HepG2 (cell line): ENCODE data around the gene FOXR1. TPM values are rescaled to one million over a fixed set of nuclear protein-coding genes. Genes with fewer than 3 reads are reported as not detected.
A peak's percentile ranks its signal among the peaks of the same experiment; 100 is the strongest.

Source experiments
- ARNTL ChIP-seq: sonication (generic); formaldehyde crosslinking; IDR thresholded peaks from 2 replicates; pipeline ENCODE4 v1.4.0; 2020; ENCODE audit warnings: mild to moderate bottlenecking, missing genetic modification reagents
- CENPT ChIP-seq: sonication (generic); formaldehyde crosslinking; IDR thresholded peaks from 2 replicates; pipeline ENCODE4 v1.8.0; 2022; ENCODE audit warnings: low read depth, mild to moderate bottlenecking, moderate library complexity, missing genetic modification reagents
- CHCHD3 ChIP-seq: sonication (generic); formaldehyde crosslinking; IDR thresholded peaks from 2 replicates; pipeline ENCODE4 v1.8.0; 2022; ENCODE audit warnings: mild to moderate bottlenecking, missing genetic modification reagents, moderate library complexity
- CREM ChIP-seq, 2 experiments: sonication (generic) in 1 of 2; formaldehyde crosslinking in 1 of 2; IDR thresholded peaks; 2 replicates each; pipeline versions ENCODE4 v1.4.0 to v1.6.1; 2016 to 2020; ENCODE audit warnings: antibody characterized with exemption in 1 of 2, mild to moderate bottlenecking in 1 of 2, missing genetic modification reagents in 1 of 2
- EED ChIP-seq: sonication (generic); formaldehyde crosslinking; IDR thresholded peaks from 2 replicates; pipeline ENCODE4 v1.5.0; 2020; ENCODE audit warnings: mild to moderate bottlenecking, missing genetic modification reagents
- HNRNPL ChIP-seq: fragments of 200-400 bp; formaldehyde crosslinking; IDR thresholded peaks from 2 replicates; pipeline ENCODE4 v1.6.1; 2017; ENCODE audit warnings: mild to moderate bottlenecking, low read depth, low read length
- HOXA3 ChIP-seq: sonication (generic); formaldehyde crosslinking; IDR thresholded peaks from 2 replicates; pipeline ENCODE4 v1.5.0; 2020; ENCODE audit warnings: missing genetic modification reagents
- KDM5B ChIP-seq: sonication (generic); formaldehyde crosslinking; IDR thresholded peaks from 2 replicates; pipeline ENCODE4 v1.4.0; 2020; ENCODE audit warnings: missing genetic modification reagents, mild to moderate bottlenecking, borderline replicate concordance
- MEF2D ChIP-seq: sonication (generic); formaldehyde crosslinking; IDR thresholded peaks from 2 replicates; pipeline ENCODE4 v1.5.1; 2020; ENCODE audit warnings: mild to moderate bottlenecking, missing genetic modification reagents
- NCOR1 ChIP-seq: fragments of 200-600 bp; sonication (generic); IDR thresholded peaks from 2 replicates; pipeline ENCODE4 v1.7.0; 2017; ENCODE audit warnings: antibody characterized with exemption, low read length, borderline replicate concordance
- POLR2AphosphoS2 ChIP-seq: IDR thresholded peaks from 2 replicates; pipeline ENCODE4 v1.6.1; 2011; ENCODE audit warnings: low read depth, low read length, improper control_type of control experiment
- PPARG ChIP-seq: conservative IDR thresholded peaks from 2 replicates; pipeline ENCODE4 v1.6.1; 2016; ENCODE audit warnings: missing biosample characterization, missing genetic modification reagents
- REL ChIP-seq: sonication (generic); formaldehyde crosslinking; conservative IDR thresholded peaks from 2 replicates; pipeline ENCODE4 v1.8.0; 2022; ENCODE audit warnings: mild to moderate bottlenecking, missing genetic modification reagents, moderate library complexity
- RNF2 ChIP-seq: fragments of 450-650 bp; conservative IDR thresholded peaks from 2 replicates; pipeline ENCODE4 v1.6.1; 2016; ENCODE audit warnings: low read depth
- RXRB ChIP-seq: IDR thresholded peaks from 2 replicates; pipeline ENCODE4 v1.6.1; 2016; ENCODE audit warnings: borderline replicate concordance, missing genetic modification reagents, missing compliant biosample characterization
- SALL1 ChIP-seq: sonication (generic); formaldehyde crosslinking; IDR thresholded peaks from 2 replicates; pipeline ENCODE4 v1.8.0; 2022; ENCODE audit warnings: mild to moderate bottlenecking, missing genetic modification reagents
- TCF7 ChIP-seq: sonication (generic); IDR thresholded peaks from 2 replicates; pipeline ENCODE4 v1.6.1; 2016; ENCODE audit warnings: antibody characterized with exemption, low read depth
- TSC22D2 ChIP-seq: sonication (generic); formaldehyde crosslinking; IDR thresholded peaks from 2 replicates; pipeline ENCODE4 v1.5.1; 2020; ENCODE audit warnings: missing genetic modification reagents, mild to moderate bottlenecking, borderline replicate concordance
- YEATS2 ChIP-seq: sonication (generic); formaldehyde crosslinking; IDR thresholded peaks from 2 replicates; pipeline ENCODE4 v1.4.0; 2020; ENCODE audit warnings: missing genetic modification reagents, borderline replicate concordance
- ZBTB21 ChIP-seq: sonication (generic); formaldehyde crosslinking; IDR thresholded peaks from 2 replicates; pipeline ENCODE4 v1.4.0; 2020; ENCODE audit warnings: missing genetic modification reagents
- ZFP90 ChIP-seq: sonication (generic); formaldehyde crosslinking; IDR thresholded peaks from 2 replicates; pipeline ENCODE4 v1.8.0; 2022; ENCODE audit warnings: missing genetic modification reagents, mild to moderate bottlenecking, inconsistent platforms, borderline replicate concordance
- ZNF224 ChIP-seq: sonication (generic); formaldehyde crosslinking; IDR thresholded peaks from 2 replicates; pipeline ENCODE4 v1.5.0; 2020; ENCODE audit warnings: mild to moderate bottlenecking, missing genetic modification reagents
- ZNF230 ChIP-seq: sonication (generic); formaldehyde crosslinking; IDR thresholded peaks from 2 replicates; pipeline ENCODE4 v1.4.0; 2020; ENCODE audit warnings: mild to moderate bottlenecking, missing genetic modification reagents
- ZNF232 ChIP-seq: sonication (generic); formaldehyde crosslinking; IDR thresholded peaks from 2 replicates; pipeline ENCODE4 v1.4.0; 2020; ENCODE audit warnings: missing genetic modification reagents, borderline replicate concordance
- ZNF34 ChIP-seq: sonication (generic); formaldehyde crosslinking; IDR thresholded peaks from 2 replicates; pipeline ENCODE4 v1.4.0; 2020; ENCODE audit warnings: mild to moderate bottlenecking, missing genetic modification reagents, borderline replicate concordance
- ZNF501 ChIP-seq: sonication (generic); formaldehyde crosslinking; IDR thresholded peaks from 2 replicates; pipeline ENCODE4 v1.5.1; 2020; ENCODE audit warnings: mild to moderate bottlenecking, moderate library complexity, missing genetic modification reagents
- ZNF878 ChIP-seq: sonication (generic); formaldehyde crosslinking; IDR thresholded peaks from 2 replicates; pipeline ENCODE4 v1.8.1; 2023; ENCODE audit warnings: mild to moderate bottlenecking, missing genetic modification reagents, moderate library complexity
- ZNF879 ChIP-seq: sonication (generic); formaldehyde crosslinking; IDR thresholded peaks from 2 replicates; pipeline ENCODE4 v1.8.1; 2023; ENCODE audit warnings: missing genetic modification reagents
- polyA plus RNA-seq, 8 experiments: library from polyadenylated mRNA; depleted of rRNA in 3 of 8; stranded (reverse) in 7 of 8; unstranded in 1 of 8; fragments of >200 nt; fragmentation: Illumina TruSeq in 4 of 8; extraction: Trizol in 4 of 8; gene quantifications; 2 replicates each; pipeline versions ENCODE4 v1.2.1 to v1.2.3, GENCODE V29; 2011 to 2016; ENCODE audit warnings: low read depth in 4 of 8, missing spikeins in 1 of 8, mixed read lengths in 1 of 8; ENCODE audit not compliant: insufficient read depth in 1 of 8
- total RNA-seq, 5 experiments: library from RNA; depleted of rRNA; stranded (reverse); fragments of >200 nt; fragmentation: Illumina TruSeq; extraction: Trizol; gene quantifications; 2 replicates each; pipeline ENCODE4 v1.2.3, GENCODE V29; 2016; ENCODE audit warnings: low read depth in 1 of 5
- TF ChIP-seq, protein P1 (sequence below): sonication (generic); formaldehyde crosslinking; IDR thresholded peaks from 2 replicates; pipeline ENCODE4 v1.5.0; 2020; ENCODE audit warnings: missing genetic modification reagents
- TF ChIP-seq, protein P2 (sequence below): IDR thresholded peaks from 2 replicates; pipeline ENCODE4 v1.6.1; 2016; ENCODE audit warnings: low read depth, control low read depth

FOXR1 gene
- total and polyA plus RNA-seq, 2 of the 13 experiments (the other 11 are each of a cell fraction or from before 2014, with no cell fraction given), result not detected

DNA sequence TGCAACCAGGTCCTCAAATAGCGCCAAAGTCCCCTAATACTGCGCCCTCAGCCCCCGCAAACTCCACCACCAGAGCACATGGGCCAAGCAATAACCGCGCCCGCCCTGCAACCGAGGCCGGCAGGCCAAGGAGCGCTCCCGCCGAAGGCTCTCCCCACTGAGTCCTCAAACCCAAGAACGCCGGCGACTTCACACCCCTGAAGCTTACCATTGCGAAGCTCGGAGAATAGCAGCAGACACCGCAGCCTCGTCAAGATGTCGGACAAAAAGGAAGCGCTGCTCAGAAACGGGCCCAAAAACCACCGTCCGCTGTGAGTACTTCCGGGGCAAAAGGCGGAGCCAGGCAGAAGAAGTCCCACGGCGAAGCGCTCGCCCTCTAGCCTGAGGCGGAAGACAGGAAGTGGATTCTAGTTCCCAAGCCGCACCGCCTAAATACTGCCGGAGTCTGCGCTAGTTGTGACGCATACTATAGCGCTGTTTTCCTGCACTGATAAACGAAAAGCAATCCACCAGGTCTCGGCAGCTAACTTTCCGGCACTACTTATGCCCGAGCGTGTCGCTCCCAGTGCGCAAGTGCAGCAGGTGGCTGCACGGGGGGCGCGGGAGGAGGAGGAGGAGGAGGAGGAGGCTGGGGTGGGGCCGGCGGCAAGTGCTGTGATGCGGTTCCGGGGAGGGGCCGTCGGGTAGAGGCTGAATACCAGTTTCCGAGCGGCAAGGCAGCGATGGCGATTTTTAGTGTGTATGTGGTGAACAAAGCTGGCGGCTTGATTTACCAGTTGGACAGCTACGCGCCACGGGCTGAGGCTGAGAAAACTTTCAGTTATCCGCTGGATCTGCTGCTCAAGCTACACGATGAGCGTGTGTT is 46.7 kb downstream of the FOXR1 start, which contains the start of the genes RPS25 and TRAPPC4 (continued):
- TF ChIP-seq RNF2 (0 out of 2 replicates have a peak, but pooled peaks have one; percentile 45), KDM5B (CRISPR knock-in tag) (peak; percentile 85; the same call in 1 of the 2 replicates), POLR2AphosphoS2 (no peak), HNRNPL (peak; percentile 74; the same call in 1 of the 2 replicates), ZNF230 (CRISPR knock-in tag) (no peak), NCOR1 (peak; percentile 61; the same call in 1 of the 2 replicates), ZBTB21 (CRISPR knock-in tag) (peak; percentile 91), YEATS2 (CRISPR knock-in tag) (peak; percentile 97), TSC22D2 (peak; percentile 1; the same call in 1 of the 2 replicates), ZNF878 (CRISPR knock-in tag) (peak; percentile 81), PPARG (peak; percentile 14; the same call in 1 of the 2 replicates), SALL1 (peak; percentile 84), ZNF232 (CRISPR knock-in tag) (0 out of 2 replicates have a peak, but pooled peaks have one; percentile 64), ZNF879 (peak; percentile 90), ZNF501 (peak; percentile 69), EED (CRISPR knock-in tag) (peak; percentile 86), HOXA3 (CRISPR knock-in tag) (peak; percentile 94), ZNF224 (peak; percentile 51; the same call in 1 of the 2 replicates), TCF7 (peak; percentile 28; the same call in 1 of the 2 replicates), RXRB (CRISPR knock-in tag) (peak; percentile 64), ZNF34 (CRISPR knock-in tag) (no peak), ZFP90 (peak; percentile 66; the same call in 1 of the 2 replicates), CHCHD3 (no peak; the same call in none of the 2 replicates), MEF2D (CRISPR knock-in tag) (peak; percentile 77), REL (CRISPR knock-in tag) (peak; percentile 74), ARNTL (no peak), CREM (IDR thresholded peaks at IDR 0.05) (peak; percentile 91), CREM (CRISPR knock-in tag; IDR thresholded peaks at IDR 0.05) (no peak), CENPT (CRISPR knock-in tag) (no peak)
- TF ChIP-seq, protein P1, sequence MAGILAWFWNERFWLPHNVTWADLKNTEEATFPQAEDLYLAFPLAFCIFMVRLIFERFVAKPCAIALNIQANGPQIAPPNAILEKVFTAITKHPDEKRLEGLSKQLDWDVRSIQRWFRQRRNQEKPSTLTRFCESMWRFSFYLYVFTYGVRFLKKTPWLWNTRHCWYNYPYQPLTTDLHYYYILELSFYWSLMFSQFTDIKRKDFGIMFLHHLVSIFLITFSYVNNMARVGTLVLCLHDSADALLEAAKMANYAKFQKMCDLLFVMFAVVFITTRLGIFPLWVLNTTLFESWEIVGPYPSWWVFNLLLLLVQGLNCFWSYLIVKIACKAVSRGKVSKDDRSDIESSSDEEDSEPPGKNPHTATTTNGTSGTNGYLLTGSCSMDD (CRISPR knock-in tag), result no peak
- TF ChIP-seq, protein P2, sequence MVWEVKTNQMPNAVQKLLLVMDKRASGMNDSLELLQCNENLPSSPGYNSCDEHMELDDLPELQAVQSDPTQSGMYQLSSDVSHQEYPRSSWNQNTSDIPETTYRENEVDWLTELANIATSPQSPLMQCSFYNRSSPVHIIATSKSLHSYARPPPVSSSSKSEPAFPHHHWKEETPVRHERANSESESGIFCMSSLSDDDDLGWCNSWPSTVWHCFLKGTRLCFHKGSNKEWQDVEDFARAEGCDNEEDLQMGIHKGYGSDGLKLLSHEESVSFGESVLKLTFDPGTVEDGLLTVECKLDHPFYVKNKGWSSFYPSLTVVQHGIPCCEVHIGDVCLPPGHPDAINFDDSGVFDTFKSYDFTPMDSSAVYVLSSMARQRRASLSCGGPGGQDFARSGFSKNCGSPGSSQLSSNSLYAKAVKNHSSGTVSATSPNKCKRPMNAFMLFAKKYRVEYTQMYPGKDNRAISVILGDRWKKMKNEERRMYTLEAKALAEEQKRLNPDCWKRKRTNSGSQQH (CRISPR knock-in tag), result peak; percentile 65; the same call in 1 of the 2 replicates
